GM12892 (cell line): ENCODE measurements around the gene CPE.

Source experiments
- POLR2A ChIP-seq: IDR thresholded peaks from 2 replicates; pipeline ENCODE4 v1.6.1; 2011; ENCODE audit warnings: low read depth, low read length, control low read depth
- POLR2AphosphoS5 ChIP-seq: IDR thresholded peaks from 2 replicates; pipeline ENCODE4 v1.6.1; 2011; ENCODE audit warnings: low read depth, low read length, control low read depth

- no peak for TF ChIP-seq POLR2A
- no peak for TF ChIP-seq POLR2AphosphoS5
These were observed 39.3 kb downstream of the CPE start for GRCh38 chr4:165418073-165418472.
